HG02852 (cell line): Measurements from ENCODE around the gene LACTB.
"Not testable (repeated sequence)": the region's sequence is repeated elsewhere in the genome, so short reads cannot be mapped to it uniquely, and the experiment has no call there.

ENCODE experiments used
- ATAC-seq: cut with Tn5 transposase; IDR thresholded peaks from one replicate; pipeline ENCODE4 v1.9.1; 2021; ENCODE audit warnings: mild to moderate bottlenecking, moderate library complexity; ENCODE audit not compliant: unreplicated experiment

The LACTB gene

DNA sequence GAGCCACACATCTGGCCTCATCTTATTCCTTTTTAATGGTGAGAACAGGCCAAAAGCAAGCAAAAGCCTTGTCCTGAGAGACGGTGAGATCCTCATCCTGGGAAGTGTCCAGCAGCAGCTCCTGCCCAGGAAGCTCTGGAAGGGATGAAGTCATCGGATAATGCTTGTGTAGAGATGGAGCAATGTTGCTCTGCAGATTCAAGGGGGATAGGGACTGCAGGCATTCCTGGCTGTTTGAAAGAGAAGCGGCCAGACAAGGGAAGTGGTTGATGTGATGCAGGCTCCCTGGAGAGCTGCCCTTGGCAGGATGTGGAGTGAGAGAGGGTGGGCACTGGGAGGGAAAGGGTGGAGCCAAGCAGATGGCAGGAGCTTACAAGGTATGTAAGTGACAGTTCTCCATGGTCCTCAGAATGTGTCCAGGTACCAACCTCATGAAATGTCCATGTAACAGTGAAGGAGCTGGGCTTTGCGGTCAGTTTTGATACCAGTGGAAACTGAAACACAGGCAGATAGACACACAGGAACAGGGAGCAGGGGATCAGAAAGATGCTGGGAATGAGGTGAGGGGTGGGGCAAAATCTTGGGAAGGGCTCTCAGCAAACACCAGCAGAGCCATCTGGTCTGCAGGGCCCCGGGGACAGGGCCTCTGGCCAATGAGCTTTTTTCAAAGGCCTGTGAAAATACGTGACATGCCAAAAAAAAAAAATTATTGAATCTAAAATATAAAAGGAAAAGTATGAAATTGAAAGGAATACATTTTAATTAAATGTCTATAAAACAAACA is 32.2 kb upstream of the LACTB start:
- no peak for ATAC-seq

DNA sequence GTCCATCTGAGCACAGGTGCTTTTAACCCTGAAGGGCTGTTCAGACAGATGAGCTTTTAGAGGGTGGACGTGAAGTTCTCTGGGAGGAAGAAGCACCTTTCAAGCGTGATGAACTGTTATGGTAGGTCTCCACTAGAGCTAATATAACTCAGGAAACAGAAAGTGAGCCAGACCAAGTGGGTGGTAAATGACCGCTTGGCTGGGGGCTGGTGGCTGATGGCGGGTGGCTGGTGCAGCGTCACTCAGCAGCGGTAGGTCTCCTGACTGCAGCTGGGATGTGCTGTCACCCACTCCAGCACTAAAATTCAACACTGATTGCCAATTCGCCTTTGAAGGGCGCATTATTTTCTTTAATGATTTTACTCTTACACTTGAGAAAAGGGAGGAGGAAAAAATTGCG is 31.2 kb upstream of the LACTB start:
- no peak for ATAC-seq

DNA sequence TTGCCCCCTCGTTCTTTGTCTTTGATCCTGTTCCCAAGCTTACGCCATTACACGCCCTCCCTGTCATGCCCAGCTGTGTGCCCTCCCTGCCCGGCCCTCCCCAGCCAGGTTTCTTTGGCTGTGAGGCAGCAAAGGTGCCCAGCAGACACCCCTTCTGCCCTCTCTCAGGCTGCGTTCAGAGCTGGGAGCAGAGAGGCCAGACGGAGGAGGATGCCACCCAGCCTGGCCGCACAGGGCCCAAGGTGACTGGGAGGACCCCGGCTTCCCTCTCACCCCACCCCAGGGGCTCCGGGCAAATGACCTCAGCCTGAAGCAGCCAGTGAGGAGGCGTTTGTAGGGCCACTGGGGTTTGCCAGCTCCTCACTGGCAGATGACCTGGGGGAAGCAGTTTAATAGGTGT is 30.8 kb upstream of the LACTB start:
- no peak for ATAC-seq

DNA sequence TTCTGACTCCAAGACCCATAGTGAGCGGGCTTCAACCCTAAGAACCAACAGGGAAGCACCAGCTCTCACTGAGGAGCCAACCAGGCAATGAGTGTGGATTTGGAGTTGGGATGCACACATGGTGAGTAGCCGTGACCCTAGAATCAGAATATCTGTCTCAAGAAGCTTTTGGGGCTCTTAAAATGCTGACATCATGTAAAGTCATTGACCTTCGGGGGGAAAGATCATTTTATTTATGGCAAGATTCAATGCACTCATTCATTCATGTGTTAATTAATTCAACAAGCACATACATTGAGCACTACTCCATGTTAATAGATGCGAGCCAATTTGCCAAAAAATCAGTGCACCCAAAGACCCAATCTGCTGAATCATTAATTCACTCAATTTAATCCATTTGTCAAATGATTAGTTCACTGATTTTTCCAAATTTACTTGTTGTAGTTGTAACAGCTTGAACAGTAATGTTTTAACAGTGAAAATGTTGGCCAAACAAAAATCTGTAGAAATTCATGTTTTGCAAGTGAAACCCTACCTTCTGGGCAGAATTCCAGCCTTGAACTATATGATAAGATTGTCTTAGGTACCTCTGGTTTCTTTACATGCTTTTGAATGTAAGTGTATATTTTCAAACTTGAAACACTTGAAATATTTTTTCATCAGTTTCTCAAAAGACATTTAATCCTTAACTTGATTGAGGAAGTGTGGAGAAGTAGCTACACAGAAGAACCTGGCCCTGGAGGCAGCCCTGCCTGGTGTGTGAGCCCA is 29.8 kb upstream of the LACTB start:
- no peak for ATAC-seq

DNA sequence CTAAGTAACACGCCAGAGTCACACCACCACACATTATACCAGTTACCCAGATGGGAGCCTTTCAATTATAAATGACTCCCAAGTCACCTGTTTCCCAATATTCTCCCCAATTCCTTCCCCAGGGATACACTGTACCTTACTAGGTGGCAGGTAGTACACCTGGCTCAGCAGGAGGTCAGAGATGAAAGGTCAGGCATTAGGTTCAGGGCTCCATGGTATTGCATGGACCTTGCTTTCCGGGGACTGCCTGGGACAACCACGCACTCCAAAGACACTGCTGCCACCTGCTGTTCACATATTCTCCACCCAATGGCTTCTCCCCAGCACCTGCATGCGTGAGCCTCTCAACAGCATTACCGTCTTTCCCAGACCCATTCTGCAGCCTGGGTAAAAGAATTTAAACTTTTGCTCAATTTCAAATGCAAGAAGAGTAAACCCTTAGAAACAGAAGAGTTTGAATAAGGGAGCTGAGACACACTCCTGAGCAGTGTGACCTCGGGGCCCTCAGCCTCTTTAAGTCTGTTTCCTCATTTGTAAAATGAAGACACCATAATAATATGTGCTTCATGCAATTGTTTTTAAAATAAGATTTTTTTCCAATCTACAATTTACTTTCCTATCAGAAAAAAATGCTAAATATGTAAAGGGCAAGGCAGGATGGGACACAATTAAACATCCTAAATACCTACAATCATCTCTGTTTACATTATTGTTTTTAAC is 28.0 kb upstream of the LACTB start:
- ATAC-seq = no peak

DNA sequence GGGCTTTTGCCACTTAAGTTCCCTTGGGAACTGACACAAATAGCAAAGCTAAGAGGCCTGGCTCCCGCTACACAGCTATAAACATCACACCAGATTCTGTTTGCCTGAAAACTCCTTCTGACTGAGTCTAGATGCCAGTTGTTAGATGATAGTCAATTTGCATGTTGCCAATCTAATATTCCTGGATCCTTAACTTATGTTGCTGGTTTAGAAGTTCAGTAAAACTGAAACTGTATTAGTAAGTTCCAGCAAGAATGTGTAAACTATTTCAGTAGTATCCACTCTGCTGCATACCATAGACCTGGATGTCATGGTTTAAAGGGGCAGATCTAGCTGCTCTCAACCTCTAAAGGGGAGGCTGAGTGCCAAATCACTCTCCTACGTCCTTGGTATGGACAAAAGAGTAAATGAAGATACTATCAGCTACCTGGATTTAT is 27.1 kb upstream of the LACTB start:
- ATAC-seq = no peak

DNA sequence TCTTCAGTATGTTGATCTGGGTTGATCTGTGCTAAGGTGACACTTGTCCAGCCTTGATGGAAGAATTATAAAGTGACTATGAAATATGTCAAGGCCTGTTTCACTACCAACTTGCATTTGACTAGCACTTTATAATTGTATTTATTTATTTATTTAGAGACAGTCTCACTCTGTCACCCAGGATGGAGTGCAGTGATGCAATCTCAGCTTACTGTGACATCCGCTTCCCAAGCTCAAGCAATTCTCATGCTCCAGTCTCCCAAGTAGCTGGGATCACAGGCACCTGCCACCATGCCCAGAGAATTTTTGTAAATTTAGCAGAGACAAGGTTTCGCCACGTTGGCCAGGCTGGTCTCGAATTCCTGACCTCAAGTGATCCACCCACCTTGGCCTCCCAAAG is 25.5 kb upstream of the LACTB start:
- ATAC-seq = no peak

DNA sequence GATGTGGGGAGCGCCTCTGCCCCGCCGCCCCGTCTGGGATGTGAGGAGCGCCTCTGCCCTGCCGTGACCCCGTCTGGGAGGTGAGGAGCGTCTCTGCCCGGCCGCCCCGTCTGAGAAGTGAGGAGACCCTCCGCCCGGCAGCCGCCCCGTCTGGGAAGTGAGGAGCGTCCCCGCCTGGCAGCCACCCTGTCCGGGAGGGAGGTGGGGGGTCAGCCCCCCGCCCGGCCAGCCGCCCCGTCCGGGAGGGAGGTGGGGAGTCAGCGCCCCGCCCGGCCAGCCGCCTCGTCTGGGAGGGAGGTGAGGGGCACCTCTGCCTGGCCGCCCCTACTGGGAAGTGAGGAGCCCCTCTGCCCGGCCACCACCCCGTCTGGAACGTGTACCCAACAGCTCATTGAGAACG is 22.8 kb upstream of the LACTB start:
- not testable (repeated sequence) for ATAC-seq

DNA sequence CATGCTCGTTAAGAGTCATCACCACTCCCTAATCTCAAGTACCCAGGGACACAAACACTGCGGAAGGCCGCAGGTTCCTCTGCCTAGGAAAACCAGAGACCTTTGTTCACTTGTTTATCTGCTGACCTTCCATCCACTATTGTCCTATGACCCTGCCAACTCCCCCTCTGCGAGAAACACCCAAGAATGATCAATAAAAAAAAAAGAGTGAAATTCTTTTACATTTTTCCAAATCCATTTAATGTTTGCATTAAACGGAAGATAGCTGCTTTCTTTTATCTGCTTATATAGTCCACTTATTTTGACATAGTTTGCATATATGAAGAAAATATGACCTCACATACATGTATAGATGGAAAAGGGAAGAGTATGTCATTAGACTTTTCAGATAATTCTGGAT is 22.1 kb upstream of the LACTB start:
- not testable (repeated sequence) for ATAC-seq

DNA sequence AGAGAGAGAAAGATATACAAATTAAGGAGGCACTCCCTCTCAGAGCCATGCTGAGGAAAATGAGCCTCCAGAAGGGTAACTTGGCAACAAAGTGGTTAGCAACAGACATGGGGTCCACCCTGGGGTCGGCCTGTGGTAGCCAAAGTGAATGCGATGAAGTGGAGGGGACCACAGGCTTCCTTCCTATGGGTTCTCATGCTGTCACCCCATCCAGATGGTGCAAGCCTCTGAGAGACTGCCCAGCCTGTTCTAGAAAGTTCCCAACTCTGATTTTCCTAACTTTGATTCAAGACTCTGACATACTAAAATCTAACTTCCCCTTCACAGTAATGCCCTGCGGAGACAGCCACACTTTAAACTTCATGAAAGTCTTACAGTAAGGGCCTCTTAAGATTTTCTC is 18.2 kb upstream of the LACTB start:
- ATAC-seq = no peak

DNA sequence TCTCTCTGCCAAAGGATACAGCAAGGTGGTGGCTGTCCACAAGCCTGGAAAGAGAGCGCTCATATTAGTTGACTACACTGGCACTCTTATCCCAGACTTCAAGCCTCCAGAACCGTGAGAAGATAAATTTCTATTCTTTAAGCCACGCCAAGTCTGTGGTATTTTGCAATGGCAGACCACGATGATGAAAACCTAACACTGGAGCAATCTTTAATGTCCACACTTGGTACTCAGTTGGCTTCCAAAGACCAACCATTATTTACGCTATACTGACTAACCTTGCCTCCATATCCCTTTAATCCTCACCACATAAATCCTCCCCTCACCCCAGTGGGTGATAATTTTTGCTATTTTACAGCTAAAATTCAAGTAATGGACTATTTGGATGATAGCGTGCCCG is 16.9 kb upstream of the LACTB start:
- no peak for ATAC-seq

DNA sequence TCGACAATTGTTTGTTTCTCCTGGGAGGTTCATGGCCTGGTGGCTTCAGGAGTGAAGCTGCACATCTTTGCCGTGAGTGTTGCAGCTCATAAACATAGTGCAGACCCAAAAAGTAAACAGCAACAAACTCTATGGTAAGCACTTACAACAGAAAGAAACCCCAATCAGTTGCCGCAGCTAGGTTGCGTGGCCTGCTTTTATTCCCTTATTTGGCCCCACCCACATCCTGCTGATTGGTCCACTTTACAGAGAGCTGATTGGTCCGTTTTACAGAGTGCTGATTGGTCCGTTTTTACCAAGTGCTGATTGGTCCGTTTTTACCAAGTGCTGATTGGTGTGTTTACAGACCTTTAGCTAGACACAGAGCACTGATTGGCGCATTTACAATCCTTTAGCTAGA is 16.3 kb upstream of the LACTB start:
- ATAC-seq = not testable (repeated sequence)

DNA sequence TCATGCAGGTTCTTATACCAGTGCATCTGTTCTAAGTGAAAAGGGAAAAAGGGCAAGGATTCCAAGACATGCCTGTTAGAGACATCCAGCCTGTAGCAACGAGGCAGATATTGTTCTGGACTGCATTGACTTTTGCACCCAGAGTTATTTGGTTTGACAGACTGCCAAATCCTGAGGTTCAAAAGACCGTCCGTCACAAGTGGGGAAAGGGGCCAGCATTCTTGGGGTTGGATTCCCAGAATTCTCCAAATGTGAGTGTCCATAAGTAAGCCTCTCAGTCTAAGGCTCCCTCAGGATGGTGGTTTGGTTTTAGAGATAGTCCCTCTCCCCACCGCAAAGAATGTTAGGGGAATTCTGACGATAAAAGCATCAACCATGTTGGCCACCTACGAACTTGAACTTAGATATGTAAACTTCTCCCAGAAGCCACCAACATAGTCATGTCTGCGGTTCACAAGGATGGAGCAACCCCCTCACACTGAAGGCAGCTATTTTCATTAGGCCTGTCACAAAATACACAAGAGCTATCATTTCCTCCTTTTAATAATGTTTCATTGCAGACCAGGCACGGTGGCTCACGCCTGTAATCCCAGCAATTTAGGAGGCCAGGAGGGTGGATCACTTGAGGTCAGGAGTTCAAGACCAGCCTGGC is 13.6 kb upstream of the LACTB start:
- ATAC-seq = no peak

DNA sequence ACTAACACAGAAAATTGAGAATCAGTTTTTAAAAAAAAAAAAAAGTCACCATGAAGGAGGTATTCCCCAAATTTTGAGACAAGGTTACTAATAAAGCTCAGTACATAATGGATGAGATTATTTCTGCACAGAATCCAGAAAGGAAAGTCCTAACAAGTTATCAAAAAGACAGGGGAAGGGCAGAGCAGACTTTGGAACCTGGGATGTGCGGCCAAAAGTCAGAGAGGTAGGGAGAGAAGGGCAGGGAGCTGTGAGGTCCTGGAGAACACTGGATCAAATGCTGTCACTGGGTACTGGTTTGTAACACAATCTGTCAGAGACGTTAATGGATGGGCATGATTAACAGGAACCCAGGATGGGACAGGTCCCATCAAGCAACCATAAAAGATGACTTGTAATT is 12.2 kb upstream of the LACTB start:
- ATAC-seq = no peak

DNA sequence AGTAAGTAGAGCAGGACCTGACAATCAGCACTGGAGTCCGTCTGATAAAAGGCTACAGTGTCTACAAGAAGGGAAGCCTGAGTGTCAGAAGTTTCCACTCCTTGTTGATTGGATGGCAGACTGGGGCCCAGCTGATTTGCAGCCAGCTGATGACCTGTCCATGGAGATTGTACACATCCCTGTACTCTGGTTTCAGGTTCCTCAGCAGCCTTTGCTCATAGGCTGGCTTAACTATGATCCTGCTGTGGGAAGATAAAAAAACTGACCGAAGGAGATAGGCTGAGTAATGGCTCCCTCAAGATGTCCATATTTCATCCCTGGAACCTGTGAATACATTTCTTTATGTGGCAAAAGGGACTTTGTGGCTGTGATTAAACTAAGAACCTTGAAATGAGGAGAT is 11.7 kb upstream of the LACTB start:
- no peak for ATAC-seq

DNA sequence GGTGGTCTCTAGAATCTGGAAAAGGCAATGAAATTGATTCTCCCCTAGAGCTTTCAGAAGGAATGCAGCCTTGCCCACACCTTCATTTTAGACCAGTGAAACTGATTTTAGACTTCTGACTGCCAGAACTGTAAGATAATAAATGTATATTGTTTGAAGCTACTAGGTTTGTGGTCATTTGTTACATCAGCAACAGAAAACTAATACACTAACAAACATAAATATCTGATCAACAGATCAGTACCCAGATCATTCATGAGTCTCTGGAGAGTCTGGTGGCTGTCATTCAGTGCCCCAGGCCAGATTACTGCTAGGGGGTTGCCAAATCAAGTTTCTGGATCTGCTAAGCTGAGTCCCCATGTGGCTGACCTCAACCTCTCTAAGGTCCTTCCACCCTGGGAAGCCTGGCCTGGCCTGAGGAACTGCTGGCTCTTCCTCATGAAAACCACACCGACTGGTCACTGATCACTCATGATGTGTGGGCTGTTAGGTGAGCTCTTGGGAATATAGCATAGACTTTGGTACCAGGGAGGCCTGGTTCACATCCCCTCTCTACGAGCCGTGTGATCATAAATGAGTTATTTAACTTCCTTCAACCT is 11.1 kb upstream of the LACTB start:
- ATAC-seq = no peak

DNA sequence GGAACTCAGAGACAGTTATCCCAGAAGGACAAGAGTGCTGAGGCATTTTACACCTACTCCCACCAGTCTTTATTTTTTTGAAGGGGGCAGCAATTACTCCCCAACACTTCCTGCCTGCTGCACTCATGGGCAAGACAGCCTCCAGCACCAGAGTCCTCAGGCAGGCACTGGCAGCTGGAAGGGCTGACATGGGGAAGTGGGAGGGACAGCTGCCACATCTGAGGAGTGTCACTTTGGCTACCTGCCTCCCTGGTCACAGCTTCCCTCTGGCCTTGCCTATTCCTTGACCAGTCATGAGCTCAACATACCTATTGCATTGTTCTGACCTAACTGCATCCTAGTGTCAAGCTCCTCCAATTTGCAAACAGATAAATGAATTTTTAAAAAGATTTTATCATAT is 10.2 kb upstream of the LACTB start:
- no peak for ATAC-seq

DNA sequence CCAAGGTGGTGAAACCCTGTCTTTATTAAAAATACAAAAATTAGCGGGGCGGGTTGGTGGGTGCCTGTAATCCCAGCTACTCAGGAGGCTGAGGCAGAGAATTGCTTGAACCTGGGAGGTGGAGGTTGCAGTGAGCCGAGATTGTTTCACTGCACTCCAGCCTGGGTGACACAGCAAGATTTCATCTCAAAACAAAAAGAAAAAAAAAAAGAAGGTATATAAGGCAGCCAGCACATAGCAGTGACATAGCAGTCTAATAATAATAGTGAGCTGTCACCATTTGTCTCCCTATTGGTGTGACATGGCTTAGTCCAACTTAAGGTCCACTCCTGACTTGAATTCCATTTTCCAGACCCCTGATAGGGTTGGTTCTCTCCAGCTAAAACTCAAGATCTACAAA is 8.8 kb upstream of the LACTB start:
- no peak for ATAC-seq

DNA sequence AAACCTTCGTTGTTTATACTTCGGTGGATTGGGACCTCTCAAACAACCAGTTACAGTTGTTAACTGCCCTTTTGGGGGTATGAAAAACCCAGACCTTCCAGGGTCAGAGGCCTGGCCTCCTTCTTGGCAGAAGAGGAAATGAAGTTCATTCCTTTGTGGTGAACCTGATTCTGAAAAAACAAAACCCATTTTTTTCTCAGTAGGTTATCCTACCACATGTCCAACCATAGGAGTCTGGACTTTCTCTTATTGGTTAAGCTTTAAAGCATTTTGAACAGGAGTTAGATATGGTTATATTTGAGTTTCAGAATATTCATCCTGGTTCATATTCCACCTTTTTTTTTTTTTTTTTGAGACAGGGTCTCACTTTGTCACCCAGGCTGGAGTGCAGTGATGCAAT is 7.2 kb upstream of the LACTB start:
- ATAC-seq = no peak

DNA sequence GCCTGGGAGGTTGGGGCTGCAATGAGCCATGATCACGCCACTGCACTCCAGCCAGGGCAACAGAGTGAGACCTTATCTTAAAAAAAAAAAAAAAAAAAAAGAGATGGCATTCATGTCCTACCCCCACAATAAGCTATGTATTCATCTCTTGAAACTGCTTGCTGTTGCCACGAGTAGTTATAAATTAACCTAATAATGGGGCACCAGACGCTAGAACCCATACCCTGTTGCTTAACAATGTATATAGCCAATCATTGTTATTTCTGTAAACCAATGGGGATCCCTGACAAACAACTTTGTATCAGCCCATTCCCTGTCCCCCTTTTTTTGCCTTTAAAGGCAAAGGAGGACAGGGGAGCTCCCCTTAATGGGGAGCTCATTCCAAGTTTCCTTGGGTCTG is 2.8 kb upstream of the LACTB start:
- no peak for ATAC-seq
